ENCODE measurements around the gene UBE2V1.

- TF ChIP-seq CTCF (IDR thresholded peaks at IDR 0.05) (no peak), EP300 (IDR thresholded peaks at IDR 0.05) (no peak)
Measured at GRCh38 chr20:50038574-50038991, 74.4 kb downstream of the UBE2V1 start.
